Measurements from ENCODE around the gene CPEB4.

GRCh38 chr5:173851595-173852243 lies 36.4 kb upstream of the CPEB4 start:
- TF ChIP-seq MAX (IDR thresholded peaks at IDR 0.05; ENCODE audit: insufficient read depth, insufficient read length) (no peak), POLR2AphosphoS5 (IDR thresholded peaks at IDR 0.05; ENCODE audit: insufficient read depth, low read depth, low read length) (no peak), CTCF (IDR thresholded peaks at IDR 0.05; ENCODE audit: extremely low read depth in 1 of 2, insufficient read depth in 1 of 2, low read depth in 1 of 2, low read length in 2 of 2) (no peak), POLR2A (IDR thresholded peaks at IDR 0.05; ENCODE audit: low read depth, low read length) (no peak), EZH2 (IDR thresholded peaks at IDR 0.05; ENCODE audit: borderline replicate concordance, low read depth, low read length, severe bottlenecking) (no peak), FOS (IDR thresholded peaks at IDR 0.05; ENCODE audit: borderline replicate concordance, insufficient read depth, low read length) (no peak), GATA2 (IDR thresholded peaks at IDR 0.05; ENCODE audit: insufficient read depth, insufficient read length, low read depth, low read length) (no peak), MYC (IDR thresholded peaks at IDR 0.05; ENCODE audit: low read depth, low read length) (no peak), JUN (IDR thresholded peaks at IDR 0.05; ENCODE audit: borderline replicate concordance, insufficient read depth, insufficient read length, low read depth) (no peak)

Data from endothelial cell of umbilical vein (primary cell).